ENCODE results near the gene NHLH1.

Gene NHLH1

DNA sequence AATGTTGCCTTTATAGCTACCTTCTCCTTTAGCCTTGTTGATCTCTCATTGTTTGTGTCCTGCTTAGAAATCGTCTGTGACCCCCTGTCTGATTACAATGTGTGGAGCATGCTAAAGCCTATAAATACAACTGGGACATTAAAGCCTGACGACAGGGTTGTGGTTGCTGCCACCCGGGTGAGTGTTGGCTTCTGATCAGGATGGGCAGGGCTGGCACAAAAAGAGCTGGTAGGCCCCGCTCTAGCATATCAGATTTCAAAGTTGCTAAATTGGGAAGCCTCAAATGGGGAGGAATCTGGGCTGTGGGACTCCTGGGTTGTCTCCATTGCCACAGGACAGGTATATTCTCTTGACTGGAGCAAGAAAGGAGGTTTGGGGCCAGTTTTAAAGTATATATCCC, 15.2 kb upstream of the NHLH1 start:
- H3K4me2 ChIP-seq = no peak overlapping the region
- H3K36me3 ChIP-seq (ENCODE audit: insufficient read depth) = peaks cover 20% of the 10 kb centered on the region; the same call in 1 of the 2 replicates
- TF ChIP-seq, protein P1, sequence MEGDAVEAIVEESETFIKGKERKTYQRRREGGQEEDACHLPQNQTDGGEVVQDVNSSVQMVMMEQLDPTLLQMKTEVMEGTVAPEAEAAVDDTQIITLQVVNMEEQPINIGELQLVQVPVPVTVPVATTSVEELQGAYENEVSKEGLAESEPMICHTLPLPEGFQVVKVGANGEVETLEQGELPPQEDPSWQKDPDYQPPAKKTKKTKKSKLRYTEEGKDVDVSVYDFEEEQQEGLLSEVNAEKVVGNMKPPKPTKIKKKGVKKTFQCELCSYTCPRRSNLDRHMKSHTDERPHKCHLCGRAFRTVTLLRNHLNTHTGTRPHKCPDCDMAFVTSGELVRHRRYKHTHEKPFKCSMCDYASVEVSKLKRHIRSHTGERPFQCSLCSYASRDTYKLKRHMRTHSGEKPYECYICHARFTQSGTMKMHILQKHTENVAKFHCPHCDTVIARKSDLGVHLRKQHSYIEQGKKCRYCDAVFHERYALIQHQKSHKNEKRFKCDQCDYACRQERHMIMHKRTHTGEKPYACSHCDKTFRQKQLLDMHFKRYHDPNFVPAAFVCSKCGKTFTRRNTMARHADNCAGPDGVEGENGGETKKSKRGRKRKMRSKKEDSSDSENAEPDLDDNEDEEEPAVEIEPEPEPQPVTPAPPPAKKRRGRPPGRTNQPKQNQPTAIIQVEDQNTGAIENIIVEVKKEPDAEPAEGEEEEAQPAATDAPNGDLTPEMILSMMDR (conservative IDR thresholded peaks at IDR 0.05; ENCODE audit: low read depth, low read length) = no peak

DNA sequence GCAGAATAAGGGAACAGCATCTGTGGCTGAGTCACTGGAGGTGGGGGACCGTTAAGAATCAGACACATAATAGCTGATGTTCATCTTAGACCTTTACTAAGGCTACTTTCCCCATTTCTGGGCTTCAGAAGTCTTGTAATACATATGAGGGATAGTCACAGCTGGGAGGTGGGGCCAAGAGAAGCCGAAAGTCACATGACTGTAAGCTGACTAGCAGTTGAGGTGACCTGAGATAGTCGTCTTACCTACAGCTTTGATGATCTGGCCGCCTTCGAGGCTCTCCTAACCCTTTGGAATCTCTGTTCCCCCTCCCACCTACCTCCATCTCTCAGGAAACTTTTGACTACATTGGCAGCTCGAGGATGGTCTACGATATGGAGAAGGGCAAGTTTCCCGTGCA, 14.3 kb upstream of the NHLH1 start:
- H3K27me3 ChIP-seq (ENCODE audit: insufficient read depth, low read depth) = no peaks in the 10 kb centered on the region
- H3K27ac ChIP-seq = no peak overlapping the region
- H3K36me3 ChIP-seq (ENCODE audit: insufficient read depth) = peaks cover 21% of the 10 kb centered on the region; the same call in 1 of the 2 replicates
- H3K4me2 ChIP-seq = no peak overlapping the region
- no peak overlapping the region for H3K4me3 ChIP-seq (IDR thresholded peaks at IDR 0.05; ENCODE audit: insufficient read depth, low read depth, low read length)
- H3K4me1 ChIP-seq (ENCODE audit: low read depth, poor library complexity, severe bottlenecking) = peaks cover 6% of the 10 kb centered on the region
- no peak overlapping the region for H2AFZ ChIP-seq (ENCODE audit: low read depth)
- TF ChIP-seq, protein P1 (conservative IDR thresholded peaks at IDR 0.05; ENCODE audit: low read depth, low read length) = no peak
- no peak overlapping the region for H3K9ac ChIP-seq
- H4K20me1 ChIP-seq (ENCODE audit: insufficient read depth) = no peaks in the 10 kb centered on the region
- peaks cover under 1% of the 10 kb centered on the region; the same call in 1 of the 2 replicates for H3K79me2 ChIP-seq (ENCODE audit: insufficient read depth, low read depth)

More for the DNA sequence above, 15.2 kb upstream of the NHLH1 start:
- Histone ChIP-seq H3K9ac (no peak overlapping the region), H3K4me1 (ENCODE audit: low read depth, poor library complexity, severe bottlenecking) (peaks cover 6% of the 10 kb centered on the region), H3K27ac (no peak overlapping the region), H3K27me3 (ENCODE audit: insufficient read depth, low read depth) (no peaks in the 10 kb centered on the region), H4K20me1 (ENCODE audit: insufficient read depth) (no peaks in the 10 kb centered on the region), H3K4me3 (IDR thresholded peaks at IDR 0.05; ENCODE audit: insufficient read depth, low read depth, low read length) (no peak overlapping the region), H3K79me2 (ENCODE audit: insufficient read depth, low read depth) (peaks cover 7% of the 10 kb centered on the region; the same call in 1 of the 2 replicates), H2AFZ (ENCODE audit: low read depth) (no peak overlapping the region)

DNA sequence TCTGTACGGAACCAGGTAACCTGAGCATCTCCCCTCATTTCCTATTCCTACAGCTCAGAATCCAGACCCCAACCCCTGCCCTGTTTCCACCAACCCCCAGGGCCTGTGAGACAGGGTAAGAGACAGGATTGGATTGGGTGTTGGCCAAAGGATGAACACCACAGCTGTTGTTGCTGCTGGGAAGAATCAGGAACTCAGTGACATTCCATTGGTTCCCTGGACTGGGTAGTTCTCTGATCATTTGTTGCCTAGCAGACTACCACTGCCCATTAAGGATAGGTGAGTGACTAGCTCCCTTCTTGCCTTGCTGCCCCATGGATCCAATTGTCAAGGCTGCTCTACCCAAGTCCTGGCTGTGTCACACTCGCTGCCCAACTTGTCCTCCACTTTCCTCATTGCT, 13.6 kb upstream of the NHLH1 start:
- Histone ChIP-seq H3K4me2 (no peak overlapping the region), H4K20me1 (ENCODE audit: insufficient read depth) (no peaks in the 10 kb centered on the region), H3K4me1 (ENCODE audit: low read depth, poor library complexity, severe bottlenecking) (peaks cover 6% of the 10 kb centered on the region), H3K4me3 (IDR thresholded peaks at IDR 0.05; ENCODE audit: insufficient read depth, low read depth, low read length) (no peak overlapping the region), H3K9ac (no peak overlapping the region), H3K27me3 (ENCODE audit: insufficient read depth, low read depth) (no peaks in the 10 kb centered on the region), H2AFZ (ENCODE audit: low read depth) (no peak overlapping the region), H3K27ac (no peak overlapping the region), H3K36me3 (ENCODE audit: insufficient read depth) (peaks cover 28% of the 10 kb centered on the region; the same call in 1 of the 2 replicates), H3K79me2 (ENCODE audit: insufficient read depth, low read depth) (no peaks in the 10 kb centered on the region)
- TF ChIP-seq, protein P1 (conservative IDR thresholded peaks at IDR 0.05; ENCODE audit: low read depth, low read length) = no peak

DNA sequence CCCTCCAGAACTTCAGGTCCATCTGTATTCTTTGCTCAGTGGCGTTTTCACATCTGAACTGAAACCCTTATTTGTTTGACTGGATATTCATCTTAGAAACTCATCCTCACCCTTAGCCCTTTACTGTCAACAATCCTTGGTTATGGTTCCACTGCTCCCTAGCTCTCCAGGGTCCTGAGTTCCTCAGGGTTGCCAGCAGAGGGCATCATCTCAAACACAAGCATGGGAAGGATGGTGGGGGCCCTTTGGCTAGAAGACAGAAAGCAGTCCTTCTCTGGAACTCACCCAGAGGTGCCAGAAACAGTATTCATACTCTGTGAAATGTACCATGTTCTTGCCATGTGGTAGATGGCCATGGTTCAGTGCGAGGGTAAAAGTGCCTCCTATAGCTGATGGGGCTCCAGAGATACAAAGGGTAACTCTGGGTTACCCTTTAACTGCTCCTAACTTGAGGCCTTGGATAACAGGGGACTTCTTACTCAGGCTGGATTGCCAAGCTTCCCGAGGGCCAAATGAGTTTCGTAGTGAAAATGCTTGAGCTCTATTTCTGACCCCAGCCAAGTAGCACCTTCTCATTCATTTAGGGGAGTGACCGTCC, 12.4 kb upstream of the NHLH1 start:
- H3K4me1 ChIP-seq (ENCODE audit: low read depth, poor library complexity, severe bottlenecking) = peaks cover 6% of the 10 kb centered on the region
- no peak overlapping the region for H3K27ac ChIP-seq
- H3K36me3 ChIP-seq (ENCODE audit: insufficient read depth) = peaks cover 32% of the 10 kb centered on the region; the same call in 1 of the 2 replicates
- H2AFZ ChIP-seq (ENCODE audit: low read depth) = no peak overlapping the region
- TF ChIP-seq, protein P1 (conservative IDR thresholded peaks at IDR 0.05; ENCODE audit: low read depth, low read length) = peak; percentile 98
- H3K79me2 ChIP-seq (ENCODE audit: insufficient read depth, low read depth) = no peaks in the 10 kb centered on the region
- no peak overlapping the region for H3K4me3 ChIP-seq (IDR thresholded peaks at IDR 0.05; ENCODE audit: insufficient read depth, low read depth, low read length)
- no peak overlapping the region for H3K4me2 ChIP-seq
- H3K27me3 ChIP-seq (ENCODE audit: insufficient read depth, low read depth) = no peaks in the 10 kb centered on the region
- no peaks in the 10 kb centered on the region for H4K20me1 ChIP-seq (ENCODE audit: insufficient read depth)
- no peak overlapping the region for H3K9ac ChIP-seq

All from KMS-11 (cell line).